GM12873 (cell line): ENCODE results near the gene ANKMY2.

Experiments used
- TF ChIP-seq, protein P1 (sequence below): IDR thresholded peaks from 2 replicates; pipeline ENCODE4 v1.5.1; 2012; ENCODE audit warnings: low read depth, mild to moderate bottlenecking, moderate library complexity, low read length, control low read depth; ENCODE audit not compliant: insufficient read depth; ENCODE audit errors: missing control alignments

Gene ANKMY2

DNA sequence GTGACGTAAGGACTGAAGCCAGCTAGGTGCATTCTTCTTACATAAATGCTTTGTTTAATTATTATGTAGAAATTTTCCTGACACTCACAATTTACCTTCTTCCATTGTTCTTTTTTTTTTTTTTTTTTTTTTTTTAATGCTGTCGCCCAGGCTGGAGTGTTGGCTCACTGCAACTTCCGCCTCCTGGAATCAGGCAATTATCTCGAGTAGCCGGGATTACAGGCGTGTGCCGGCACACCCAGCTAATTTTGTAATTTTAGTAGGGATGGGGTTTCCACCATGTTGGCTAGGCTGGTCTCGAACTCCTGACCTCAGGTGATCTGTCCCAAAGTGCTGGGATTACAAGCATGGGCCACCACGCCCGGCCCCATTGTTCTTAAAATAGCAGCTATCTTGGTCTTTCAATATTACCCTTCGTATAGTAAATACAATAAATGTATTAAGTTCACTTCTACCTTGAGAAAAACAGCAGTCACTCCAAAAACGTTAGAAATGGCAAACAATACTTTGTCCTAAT is 32.5 kb upstream of the ANKMY2 start:
- TF ChIP-seq, protein P1, sequence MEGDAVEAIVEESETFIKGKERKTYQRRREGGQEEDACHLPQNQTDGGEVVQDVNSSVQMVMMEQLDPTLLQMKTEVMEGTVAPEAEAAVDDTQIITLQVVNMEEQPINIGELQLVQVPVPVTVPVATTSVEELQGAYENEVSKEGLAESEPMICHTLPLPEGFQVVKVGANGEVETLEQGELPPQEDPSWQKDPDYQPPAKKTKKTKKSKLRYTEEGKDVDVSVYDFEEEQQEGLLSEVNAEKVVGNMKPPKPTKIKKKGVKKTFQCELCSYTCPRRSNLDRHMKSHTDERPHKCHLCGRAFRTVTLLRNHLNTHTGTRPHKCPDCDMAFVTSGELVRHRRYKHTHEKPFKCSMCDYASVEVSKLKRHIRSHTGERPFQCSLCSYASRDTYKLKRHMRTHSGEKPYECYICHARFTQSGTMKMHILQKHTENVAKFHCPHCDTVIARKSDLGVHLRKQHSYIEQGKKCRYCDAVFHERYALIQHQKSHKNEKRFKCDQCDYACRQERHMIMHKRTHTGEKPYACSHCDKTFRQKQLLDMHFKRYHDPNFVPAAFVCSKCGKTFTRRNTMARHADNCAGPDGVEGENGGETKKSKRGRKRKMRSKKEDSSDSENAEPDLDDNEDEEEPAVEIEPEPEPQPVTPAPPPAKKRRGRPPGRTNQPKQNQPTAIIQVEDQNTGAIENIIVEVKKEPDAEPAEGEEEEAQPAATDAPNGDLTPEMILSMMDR = no peak

GRCh38 chr7:16675277-16675676 is 29.7 kb upstream of the ANKMY2 start:
- TF ChIP-seq, protein P1 = no peak

- TF ChIP-seq, protein P1 = no peak
These were observed 26.3 kb upstream of the ANKMY2 start for GRCh38 chr7:16671811-16672210.

- TF ChIP-seq, protein P1 = no peak
These were observed 25.3 kb upstream of the ANKMY2 start for GRCh38 chr7:16670731-16671344.

DNA sequence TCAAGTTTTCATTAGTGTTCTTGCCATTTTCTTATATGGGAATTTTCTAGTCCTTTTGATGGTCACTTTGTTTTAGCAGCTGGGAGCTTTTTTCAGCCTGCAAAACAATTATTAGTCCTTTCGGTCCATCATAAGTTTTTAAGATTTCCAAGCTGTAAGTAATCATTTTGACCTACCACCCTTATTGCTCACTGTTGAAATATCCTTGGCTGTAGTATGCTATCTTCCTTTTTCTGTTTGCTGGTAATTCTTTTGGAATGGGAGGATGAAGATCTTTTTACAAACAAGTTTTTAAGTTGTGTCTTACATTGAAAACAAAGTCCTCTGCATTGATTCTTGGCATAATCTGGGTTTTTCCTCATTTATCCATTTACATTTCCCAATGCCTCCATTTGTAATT is 24.5 kb upstream of the ANKMY2 start:
- TF ChIP-seq, protein P1 = no peak

DNA sequence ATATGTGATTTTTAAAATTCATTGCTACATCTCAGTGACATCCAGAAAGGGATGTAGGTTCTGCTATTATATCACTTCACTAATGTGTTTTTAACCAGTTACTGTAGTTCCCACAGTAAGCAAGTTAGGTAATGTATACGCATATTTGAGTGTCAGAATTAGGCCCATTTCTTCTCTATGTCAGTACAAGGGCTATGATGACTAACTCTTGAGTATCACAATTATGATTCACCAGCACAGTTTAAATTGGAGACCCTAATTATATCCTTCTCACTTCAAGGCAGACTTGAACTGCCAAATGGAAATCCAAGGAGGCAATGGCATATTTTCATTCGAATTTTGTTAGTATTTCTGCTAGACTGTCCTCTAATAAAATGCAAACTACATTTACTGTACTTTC is 24.0 kb upstream of the ANKMY2 start:
- TF ChIP-seq, protein P1 = no peak

GRCh38 chr7:16668978-16669377 is 23.4 kb upstream of the ANKMY2 start:
- TF ChIP-seq, protein P1 = no peak
